Measurements from ENCODE around the gene ERGIC1.
A peak's percentile ranks its signal among the peaks of the same experiment; 100 is the strongest.

The ERGIC1 gene

GRCh38 chr5:172820046-172820767, 13.8 kb upstream of the ERGIC1 start:
- in situ Hi-C loops (cut with HindIII; ENCODE audit: low pct_ligation_motif_present, low pct_unique_long_range_greater_than_20kb, low sequenced_read_pairs), result no loop called here
- DNase-seq, result peak; percentile 43

- in situ Hi-C loops (cut with HindIII; ENCODE audit: low pct_ligation_motif_present, low pct_unique_long_range_greater_than_20kb, low sequenced_read_pairs), result no loop called here
- DNase-seq, result no peak
Observed at GRCh38 chr5:172821340-172821985, 12.6 kb upstream of the ERGIC1 start.

GRCh38 chr5:172823840-172824362, 10.2 kb upstream of the ERGIC1 start:
- in situ Hi-C loops (cut with HindIII; ENCODE audit: low pct_ligation_motif_present, low pct_unique_long_range_greater_than_20kb, low sequenced_read_pairs), result no loop called here
- no peak for DNase-seq

- DNase-seq, result no peak
- in situ Hi-C loops (cut with HindIII; ENCODE audit: low pct_ligation_motif_present, low pct_unique_long_range_greater_than_20kb, low sequenced_read_pairs), result no loop called here
Observed at GRCh38 chr5:172825610-172826204, 8.3 kb upstream of the ERGIC1 start.

GRCh38 chr5:172827841-172828240, 6.2 kb upstream of the ERGIC1 start:
- in situ Hi-C loops (cut with HindIII; ENCODE audit: low pct_ligation_motif_present, low pct_unique_long_range_greater_than_20kb, low sequenced_read_pairs), result no loop called here
- DNase-seq, result no peak

GRCh38 chr5:172828911-172829431, 5.1 kb upstream of the ERGIC1 start:
- in situ Hi-C loops (cut with HindIII; ENCODE audit: low pct_ligation_motif_present, low pct_unique_long_range_greater_than_20kb, low sequenced_read_pairs), result no loop called here
- no peak for DNase-seq

- no peak for DNase-seq
- in situ Hi-C loops (cut with HindIII; ENCODE audit: low pct_ligation_motif_present, low pct_unique_long_range_greater_than_20kb, low sequenced_read_pairs), result no loop called here
Observed at GRCh38 chr5:172830275-172830799, 3.7 kb upstream of the ERGIC1 start.

- in situ Hi-C loops (cut with HindIII; ENCODE audit: low pct_ligation_motif_present, low pct_unique_long_range_greater_than_20kb, low sequenced_read_pairs), result no loop called here
- no peak for DNase-seq
Observed at GRCh38 chr5:172830876-172831662, 3.0 kb upstream of the ERGIC1 start.

GRCh38 chr5:172832383-172833315, 1.4 kb upstream of the ERGIC1 start:
- no peak for DNase-seq
- in situ Hi-C loops (cut with HindIII; ENCODE audit: low pct_ligation_motif_present, low pct_unique_long_range_greater_than_20kb, low sequenced_read_pairs), result no loop called here

GRCh38 chr5:172833372-172833685, 722 bp upstream of the ERGIC1 start:
- in situ Hi-C loops (cut with HindIII; ENCODE audit: low pct_ligation_motif_present, low pct_unique_long_range_greater_than_20kb, low sequenced_read_pairs), result no loop called here

GRCh38 chr5:172834415-172835289, 601 bp downstream of the ERGIC1 start:
- DNase-seq, result no peak
- in situ Hi-C loops (cut with HindIII; ENCODE audit: low pct_ligation_motif_present, low pct_unique_long_range_greater_than_20kb, low sequenced_read_pairs), result no loop called here

More at GRCh38 chr5:172833372-172833685, 722 bp upstream of the ERGIC1 start:
- DNase-seq, result no peak

- in situ Hi-C loops (cut with HindIII; ENCODE audit: low pct_ligation_motif_present, low pct_unique_long_range_greater_than_20kb, low sequenced_read_pairs), result no loop called here
Observed at GRCh38 chr5:172835290-172835993, 1.4 kb downstream of the ERGIC1 start.

GRCh38 chr5:172835994-172836356, 1.9 kb downstream of the ERGIC1 start:
- in situ Hi-C loops (cut with HindIII; ENCODE audit: low pct_ligation_motif_present, low pct_unique_long_range_greater_than_20kb, low sequenced_read_pairs), result no loop called here
- DNase-seq, result no peak

More at GRCh38 chr5:172835290-172835993, 1.4 kb downstream of the ERGIC1 start:
- no peak for DNase-seq

GRCh38 chr5:172837640-172838039, 3.6 kb downstream of the ERGIC1 start:
- DNase-seq, result no peak
- in situ Hi-C loops (cut with HindIII; ENCODE audit: low pct_ligation_motif_present, low pct_unique_long_range_greater_than_20kb, low sequenced_read_pairs), result no loop called here

GRCh38 chr5:172838151-172838875, 4.3 kb downstream of the ERGIC1 start:
- in situ Hi-C loops (cut with HindIII; ENCODE audit: low pct_ligation_motif_present, low pct_unique_long_range_greater_than_20kb, low sequenced_read_pairs), result no loop called here
- DNase-seq, result no peak

All from ACHN (cell line).